Measurements from ENCODE around the gene FAM184A.

The FAM184A gene

GRCh38 chr6:119065955-119066354, 12.5 kb downstream of the FAM184A start:
- Histone ChIP-seq H3K9ac (ENCODE audit: low read length) (no peak overlapping the region), H3K4me3 (ENCODE audit: low read length) (no peak overlapping the region), H3K4me1 (ENCODE audit: control insufficient read depth, insufficient read depth, low read length) (no peaks in the 10 kb centered on the region), H3K27me3 (ENCODE audit: control insufficient read depth, insufficient read depth, low read length) (no peaks in the 10 kb centered on the region), H3K9me3 (ENCODE audit: control insufficient read depth, low read length) (no peaks in the 10 kb centered on the region), H3K36me3 (ENCODE audit: control insufficient read depth, insufficient read depth, low read length) (no peaks in the 10 kb centered on the region)

GRCh38 chr6:119065382-119065781, 13.1 kb downstream of the FAM184A start:
- H3K4me1 ChIP-seq (ENCODE audit: control insufficient read depth, insufficient read depth, low read length) = no peaks in the 10 kb centered on the region
- no peaks in the 10 kb centered on the region for H3K36me3 ChIP-seq (ENCODE audit: control insufficient read depth, insufficient read depth, low read length)
- H3K4me3 ChIP-seq (ENCODE audit: low read length) = no peak overlapping the region
- H3K27me3 ChIP-seq (ENCODE audit: control insufficient read depth, insufficient read depth, low read length) = no peaks in the 10 kb centered on the region
- H3K9me3 ChIP-seq (ENCODE audit: control insufficient read depth, low read length) = no peaks in the 10 kb centered on the region
- no peak overlapping the region for H3K9ac ChIP-seq (ENCODE audit: low read length)

GRCh38 chr6:119063491-119063890, 15.0 kb downstream of the FAM184A start:
- no peaks in the 10 kb centered on the region for H3K4me1 ChIP-seq (ENCODE audit: control insufficient read depth, insufficient read depth, low read length)
- H3K36me3 ChIP-seq (ENCODE audit: control insufficient read depth, insufficient read depth, low read length) = no peaks in the 10 kb centered on the region
- H3K4me3 ChIP-seq (ENCODE audit: low read length) = no peak overlapping the region
- H3K27me3 ChIP-seq (ENCODE audit: control insufficient read depth, insufficient read depth, low read length) = no peaks in the 10 kb centered on the region
- no peaks in the 10 kb centered on the region for H3K9me3 ChIP-seq (ENCODE audit: control insufficient read depth, low read length)
- no peak overlapping the region for H3K9ac ChIP-seq (ENCODE audit: low read length)

GRCh38 chr6:119061215-119061614, 17.2 kb downstream of the FAM184A start:
- no peaks in the 10 kb centered on the region for H3K36me3 ChIP-seq (ENCODE audit: control insufficient read depth, insufficient read depth, low read length)
- no peak overlapping the region for H3K9ac ChIP-seq (ENCODE audit: low read length)
- H3K4me1 ChIP-seq (ENCODE audit: control insufficient read depth, insufficient read depth, low read length) = no peaks in the 10 kb centered on the region
- H3K9me3 ChIP-seq (ENCODE audit: control insufficient read depth, low read length) = no peaks in the 10 kb centered on the region
- H3K4me3 ChIP-seq (ENCODE audit: low read length) = no peak overlapping the region
- H3K27me3 ChIP-seq (ENCODE audit: control insufficient read depth, insufficient read depth, low read length) = no peaks in the 10 kb centered on the region

- no peaks in the 10 kb centered on the region for H3K36me3 ChIP-seq (ENCODE audit: control insufficient read depth, insufficient read depth, low read length)
Measured at GRCh38 chr6:119060255-119060907, 18.1 kb downstream of the FAM184A start.

GRCh38 chr6:119055069-119055468, 23.4 kb downstream of the FAM184A start:
- no peaks in the 10 kb centered on the region for H3K4me1 ChIP-seq (ENCODE audit: control insufficient read depth, insufficient read depth, low read length)
- no peaks in the 10 kb centered on the region for H3K36me3 ChIP-seq (ENCODE audit: control insufficient read depth, insufficient read depth, low read length)
- H3K9ac ChIP-seq (ENCODE audit: low read length) = no peak overlapping the region
- no peak overlapping the region for H3K4me3 ChIP-seq (ENCODE audit: low read length)
- no peaks in the 10 kb centered on the region for H3K9me3 ChIP-seq (ENCODE audit: control insufficient read depth, low read length)
- H3K27me3 ChIP-seq (ENCODE audit: control insufficient read depth, insufficient read depth, low read length) = no peaks in the 10 kb centered on the region

More at GRCh38 chr6:119060255-119060907, 18.1 kb downstream of the FAM184A start:
- Histone ChIP-seq H3K4me1 (ENCODE audit: control insufficient read depth, insufficient read depth, low read length) (no peaks in the 10 kb centered on the region), H3K27me3 (ENCODE audit: control insufficient read depth, insufficient read depth, low read length) (no peaks in the 10 kb centered on the region), H3K9me3 (ENCODE audit: control insufficient read depth, low read length) (no peaks in the 10 kb centered on the region), H3K9ac (ENCODE audit: low read length) (no peak overlapping the region), H3K4me3 (ENCODE audit: low read length) (no peak overlapping the region)

- Histone ChIP-seq H3K9ac (ENCODE audit: low read length) (no peak overlapping the region), H3K4me1 (ENCODE audit: control insufficient read depth, insufficient read depth, low read length) (no peaks in the 10 kb centered on the region), H3K27me3 (ENCODE audit: control insufficient read depth, insufficient read depth, low read length) (no peaks in the 10 kb centered on the region), H3K9me3 (ENCODE audit: control insufficient read depth, low read length) (no peaks in the 10 kb centered on the region), H3K4me3 (ENCODE audit: low read length) (no peak overlapping the region), H3K36me3 (ENCODE audit: control insufficient read depth, insufficient read depth, low read length) (no peaks in the 10 kb centered on the region)
Measured at GRCh38 chr6:119052987-119053386, 25.5 kb downstream of the FAM184A start.

GRCh38 chr6:119052292-119052889, 26.1 kb downstream of the FAM184A start:
- Histone ChIP-seq H3K27me3 (ENCODE audit: control insufficient read depth, insufficient read depth, low read length) (no peaks in the 10 kb centered on the region), H3K9me3 (ENCODE audit: control insufficient read depth, low read length) (no peaks in the 10 kb centered on the region), H3K36me3 (ENCODE audit: control insufficient read depth, insufficient read depth, low read length) (no peaks in the 10 kb centered on the region), H3K9ac (ENCODE audit: low read length) (no peak overlapping the region), H3K4me3 (ENCODE audit: low read length) (no peak overlapping the region), H3K4me1 (ENCODE audit: control insufficient read depth, insufficient read depth, low read length) (no peaks in the 10 kb centered on the region)

GRCh38 chr6:119044255-119044654, 34.2 kb downstream of the FAM184A start:
- Histone ChIP-seq H3K4me1 (ENCODE audit: control insufficient read depth, insufficient read depth, low read length) (no peaks in the 10 kb centered on the region), H3K27me3 (ENCODE audit: control insufficient read depth, insufficient read depth, low read length) (no peaks in the 10 kb centered on the region), H3K4me3 (ENCODE audit: low read length) (no peak overlapping the region), H3K36me3 (ENCODE audit: control insufficient read depth, insufficient read depth, low read length) (no peaks in the 10 kb centered on the region), H3K9me3 (ENCODE audit: control insufficient read depth, low read length) (no peaks in the 10 kb centered on the region), H3K9ac (ENCODE audit: low read length) (no peak overlapping the region)

- Histone ChIP-seq H3K9ac (ENCODE audit: low read length) (no peak overlapping the region), H3K36me3 (ENCODE audit: control insufficient read depth, insufficient read depth, low read length) (no peaks in the 10 kb centered on the region), H3K27me3 (ENCODE audit: control insufficient read depth, insufficient read depth, low read length) (no peaks in the 10 kb centered on the region), H3K4me1 (ENCODE audit: control insufficient read depth, insufficient read depth, low read length) (no peaks in the 10 kb centered on the region), H3K9me3 (ENCODE audit: control insufficient read depth, low read length) (no peaks in the 10 kb centered on the region), H3K4me3 (ENCODE audit: low read length) (no peak overlapping the region)
Measured at GRCh38 chr6:119043783-119044182, 34.7 kb downstream of the FAM184A start.

- Histone ChIP-seq H3K27me3 (ENCODE audit: control insufficient read depth, insufficient read depth, low read length) (no peaks in the 10 kb centered on the region), H3K9ac (ENCODE audit: low read length) (no peak overlapping the region), H3K4me1 (ENCODE audit: control insufficient read depth, insufficient read depth, low read length) (no peaks in the 10 kb centered on the region), H3K9me3 (ENCODE audit: control insufficient read depth, low read length) (no peaks in the 10 kb centered on the region), H3K4me3 (ENCODE audit: low read length) (no peak overlapping the region), H3K36me3 (ENCODE audit: control insufficient read depth, insufficient read depth, low read length) (no peaks in the 10 kb centered on the region)
Measured at GRCh38 chr6:119043265-119043664, 35.2 kb downstream of the FAM184A start.

GRCh38 chr6:119040636-119041035, 37.8 kb downstream of the FAM184A start:
- Histone ChIP-seq H3K27me3 (ENCODE audit: control insufficient read depth, insufficient read depth, low read length) (no peaks in the 10 kb centered on the region), H3K4me1 (ENCODE audit: control insufficient read depth, insufficient read depth, low read length) (no peaks in the 10 kb centered on the region), H3K4me3 (ENCODE audit: low read length) (no peak overlapping the region), H3K9me3 (ENCODE audit: control insufficient read depth, low read length) (no peaks in the 10 kb centered on the region), H3K36me3 (ENCODE audit: control insufficient read depth, insufficient read depth, low read length) (no peaks in the 10 kb centered on the region), H3K9ac (ENCODE audit: low read length) (no peak overlapping the region)
